Trophoblast cell (in vitro differentiated cells and primary cell): ENCODE measurements around the gene RIN3.

ENCODE experiments used
- DNase-seq, 2 donors: peaks; one replicate each; pipeline ENCODE4 v3.0.0-alpha.2; 2016
- H2AFZ ChIP-seq: 2 replicates; pipeline ENCODE4 v1.6.1; 2013; ENCODE audit warnings: low read length, moderate library complexity, mild to moderate bottlenecking; ENCODE audit not compliant: insufficient read depth, poor library complexity
- H2AK5ac ChIP-seq: 2 replicates; pipeline ENCODE4 v1.6.1; 2013; ENCODE audit warnings: mild to moderate bottlenecking, low read length
- H2BK120ac ChIP-seq: 2 replicates; pipeline ENCODE4 v1.6.1; 2013; ENCODE audit warnings: low read length, mild to moderate bottlenecking, moderate library complexity; ENCODE audit not compliant: insufficient read depth, poor library complexity
- H2BK12ac ChIP-seq: 2 replicates; pipeline ENCODE4 v1.6.1; 2013; ENCODE audit warnings: mild to moderate bottlenecking, low read length, moderate library complexity
- H2BK5ac ChIP-seq: 2 replicates; pipeline ENCODE4 v1.6.1; 2013; ENCODE audit warnings: low read length, low read depth, moderate library complexity, mild to moderate bottlenecking; ENCODE audit not compliant: poor library complexity
- H3K14ac ChIP-seq: 2 replicates; pipeline ENCODE4 v1.6.1; 2013; ENCODE audit warnings: mild to moderate bottlenecking, low read length
- H3K18ac ChIP-seq: 2 replicates; pipeline ENCODE4 v1.6.1; 2013; ENCODE audit warnings: mild to moderate bottlenecking, low read length
- H3K23ac ChIP-seq: 2 replicates; pipeline ENCODE4 v1.6.1; 2013; ENCODE audit warnings: low read length
- H3K27ac ChIP-seq: 2 replicates; pipeline ENCODE4 v1.5.1; 2013; ENCODE audit warnings: low read depth, mild to moderate bottlenecking, inconsistent platforms, low read length, moderate library complexity
- H3K27me3 ChIP-seq: 2 replicates; pipeline ENCODE4 v1.6.1; 2013; ENCODE audit warnings: inconsistent platforms, mild to moderate bottlenecking, low read length, moderate library complexity; ENCODE audit not compliant: insufficient read depth
- H3K36me3 ChIP-seq, 2 experiments: 1 replicate in 1 of 2; 2 replicates in 1 of 2; pipeline ENCODE4 v1.6.1; 2013; ENCODE audit warnings: low read length in 2 of 2, mild to moderate bottlenecking in 2 of 2, moderate library complexity in 1 of 2; ENCODE audit not compliant: insufficient read depth in 2 of 2, control insufficient read depth in 1 of 2
- H3K4ac ChIP-seq: 2 replicates; pipeline ENCODE4 v1.6.1; 2013; ENCODE audit warnings: low read depth, mild to moderate bottlenecking, low read length, moderate library complexity
- H3K4me1 ChIP-seq, 2 experiments: 1 replicate in 1 of 2; 2 replicates in 1 of 2; pipeline ENCODE4 v1.6.1; 2013; ENCODE audit warnings: low read length in 2 of 2, mild to moderate bottlenecking in 2 of 2, moderate library complexity in 1 of 2; ENCODE audit not compliant: insufficient read depth in 2 of 2, control insufficient read depth in 1 of 2
- H3K4me2 ChIP-seq: 2 replicates; pipeline ENCODE4 v1.6.1; 2013; ENCODE audit warnings: inconsistent platforms, mild to moderate bottlenecking, low read length, moderate library complexity
- H3K4me3 ChIP-seq: 2 replicates; pipeline ENCODE4 v1.5.1; 2013; ENCODE audit warnings: mild to moderate bottlenecking, low read depth, low read length, inconsistent platforms
- H3K79me1 ChIP-seq: one replicate; pipeline ENCODE4 v1.6.1; 2013; ENCODE audit warnings: low read length
- H3K79me2 ChIP-seq: 2 replicates; pipeline ENCODE4 v1.6.1; 2013; ENCODE audit warnings: low read length, mild to moderate bottlenecking; ENCODE audit not compliant: control insufficient read depth, insufficient read depth, poor library complexity
- H3K9ac ChIP-seq: 2 replicates; pipeline ENCODE4 v1.6.1; 2013; ENCODE audit warnings: mild to moderate bottlenecking, low read length
- H3K9me3 ChIP-seq: 2 replicates; pipeline ENCODE4 v1.6.1; 2013; ENCODE audit warnings: low read depth, mild to moderate bottlenecking, control low read depth, inconsistent platforms, low read length; ENCODE audit not compliant: insufficient read depth
- H4K12ac ChIP-seq: 2 replicates; pipeline ENCODE4 v1.6.1; 2013; ENCODE audit warnings: low read depth, mild to moderate bottlenecking, low read length, moderate library complexity
- H4K8ac ChIP-seq: 2 replicates; pipeline ENCODE4 v1.6.1; 2013; ENCODE audit warnings: low read depth, mild to moderate bottlenecking, low read length, moderate library complexity
- H4K91ac ChIP-seq: one replicate; pipeline ENCODE4 v1.6.1; 2013; ENCODE audit warnings: low read depth, mild to moderate bottlenecking, low read length, moderate library complexity
- WGBS: extraction: QIAGEN DNeasy Blood & Tissue Kit; methylation state at CpG from one replicate; pipeline ENCODE4 v1.1.7; 2013; ENCODE audit warnings: missing lambda C conversion rate; ENCODE audit not compliant: insufficient read length, insufficient coverage; ENCODE audit errors: extremely low coverage; 5-methylcytosine and 5-hydroxymethylcytosine counted together

RIN3 gene

GRCh38 chr14:92517761-92518160 is 4.2 kb downstream of the RIN3 start:
- H3K9ac ChIP-seq: no peak overlapping the region
- H3K4me1 ChIP-seq: peaks cover 5 to 12% of the 10 kb centered on the region in 2 experiments
- H2BK12ac ChIP-seq: no peak overlapping the region
- no peak overlapping the region for H2AFZ ChIP-seq
- H3K27ac ChIP-seq: no peak overlapping the region
- no peak overlapping the region for H2AK5ac ChIP-seq
- peaks cover 3% of the 10 kb centered on the region for H3K27me3 ChIP-seq
- H3K4me3 ChIP-seq: no peak overlapping the region
- no peak overlapping the region for H2BK5ac ChIP-seq
- H4K8ac ChIP-seq: no peak overlapping the region
- H3K9me3 ChIP-seq: no peaks in the 10 kb centered on the region
- peak overlapping the region; percentile 21 for H3K4ac ChIP-seq
- H4K12ac ChIP-seq: no peak overlapping the region
- H3K23ac ChIP-seq: no peak overlapping the region
- DNase-seq: no peak
- no peak overlapping the region for H4K91ac ChIP-seq
- H3K18ac ChIP-seq: no peak overlapping the region
- H2BK120ac ChIP-seq: no peak overlapping the region
- H3K36me3 ChIP-seq: no peaks in the 10 kb centered on the region
- H3K14ac ChIP-seq: no peak overlapping the region
- peaks cover 17% of the 10 kb centered on the region for H3K79me2 ChIP-seq
- H3K4me2 ChIP-seq: no peak overlapping the region
- peaks cover 18% of the 10 kb centered on the region for H3K79me1 ChIP-seq
- no CpG with 5 or more reads among the region's 2 CpGs for WGBS

- no peak overlapping the region for H3K18ac ChIP-seq
- H4K12ac ChIP-seq: no peak overlapping the region
- no peak overlapping the region for H3K4ac ChIP-seq
- peaks cover 0 to 5% of the 10 kb centered on the region in 2 experiments for H3K4me1 ChIP-seq
- H3K9me3 ChIP-seq: no peaks in the 10 kb centered on the region
- H3K27me3 ChIP-seq: peaks cover under 1% of the 10 kb centered on the region
- H2BK120ac ChIP-seq: no peak overlapping the region
- no peak overlapping the region for H3K4me3 ChIP-seq
- no peak overlapping the region for H3K14ac ChIP-seq
- no peak overlapping the region for H2BK5ac ChIP-seq
- no peak overlapping the region for H2AK5ac ChIP-seq
- no peak overlapping the region for H4K8ac ChIP-seq
- no CpG with 5 or more reads among the region's 20 CpGs for WGBS
- H2BK12ac ChIP-seq: no peak overlapping the region
- H3K27ac ChIP-seq: no peak overlapping the region
- peaks cover 3% of the 10 kb centered on the region for H3K79me1 ChIP-seq
- no peaks in the 10 kb centered on the region for H3K36me3 ChIP-seq
- H3K79me2 ChIP-seq: peaks cover 7% of the 10 kb centered on the region
- no peak overlapping the region for H3K4me2 ChIP-seq
- no peak overlapping the region for H3K9ac ChIP-seq
- no peak overlapping the region for H2AFZ ChIP-seq
- H4K91ac ChIP-seq: no peak overlapping the region
- no peak overlapping the region for H3K23ac ChIP-seq
- no peak for DNase-seq
Observed at GRCh38 chr14:92519246-92520101, 5.9 kb downstream of the RIN3 start.

GRCh38 chr14:92520102-92521057 is 6.8 kb downstream of the RIN3 start:
- no peak overlapping the region for H2AK5ac ChIP-seq
- no peak for DNase-seq

GRCh38 chr14:92521058-92521415 is 7.5 kb downstream of the RIN3 start:
- no peaks in the 10 kb centered on the region for H3K36me3 ChIP-seq
- no peak overlapping the region for H3K18ac ChIP-seq
- H2AFZ ChIP-seq: no peak overlapping the region
- H3K4ac ChIP-seq: no peak overlapping the region
- H3K4me1 ChIP-seq: no peaks in the 10 kb centered on the region
- no peak overlapping the region for H2AK5ac ChIP-seq
- no peak overlapping the region for H4K12ac ChIP-seq
- no peak overlapping the region for H2BK120ac ChIP-seq
- H3K27ac ChIP-seq: no peak overlapping the region
- H3K79me2 ChIP-seq: peaks cover 4% of the 10 kb centered on the region
- H3K79me1 ChIP-seq: no peaks in the 10 kb centered on the region
- no peak overlapping the region for H3K4me2 ChIP-seq
- no peak overlapping the region for H3K9ac ChIP-seq
- no peak overlapping the region for H4K8ac ChIP-seq
- no peak for DNase-seq
- H3K14ac ChIP-seq: no peak overlapping the region
- H2BK12ac ChIP-seq: no peak overlapping the region
- no peak overlapping the region for H2BK5ac ChIP-seq
- no peak overlapping the region for H3K4me3 ChIP-seq
- H3K23ac ChIP-seq: no peak overlapping the region
- H3K27me3 ChIP-seq: no peaks in the 10 kb centered on the region
- H4K91ac ChIP-seq: no peak overlapping the region
- H3K9me3 ChIP-seq: peaks cover 1% of the 10 kb centered on the region
- 100% methylated on average over 2 of the region's 2 CpGs for WGBS

More at GRCh38 chr14:92520102-92521057, 6.8 kb downstream of the RIN3 start:
- no peak overlapping the region for H3K27ac ChIP-seq
- WGBS: no CpG with 5 or more reads among the region's 17 CpGs
- H2BK5ac ChIP-seq: no peak overlapping the region
- no peaks in the 10 kb centered on the region for H3K9me3 ChIP-seq
- H3K4me2 ChIP-seq: no peak overlapping the region
- no peak overlapping the region for H3K9ac ChIP-seq
- no peak overlapping the region for H3K14ac ChIP-seq
- no peak overlapping the region for H3K18ac ChIP-seq
- H3K79me1 ChIP-seq: no peaks in the 10 kb centered on the region
- H3K4ac ChIP-seq: no peak overlapping the region
- no peak overlapping the region for H2BK120ac ChIP-seq
- H3K36me3 ChIP-seq: no peaks in the 10 kb centered on the region
- no peaks in the 10 kb centered on the region for H3K4me1 ChIP-seq
- no peak overlapping the region for H3K4me3 ChIP-seq
- H3K79me2 ChIP-seq: peaks cover 5% of the 10 kb centered on the region
- no peak overlapping the region for H2BK12ac ChIP-seq
- no peaks in the 10 kb centered on the region for H3K27me3 ChIP-seq
- no peak overlapping the region for H2AFZ ChIP-seq
- H4K91ac ChIP-seq: no peak overlapping the region
- no peak overlapping the region for H4K8ac ChIP-seq
- H4K12ac ChIP-seq: no peak overlapping the region
- H3K23ac ChIP-seq: no peak overlapping the region
